ENCODE data around the gene TNFAIP6. TPM values are rescaled to one million over a fixed set of nuclear protein-coding genes. Genes with fewer than 3 reads are reported as not detected.
A peak's percentile ranks its signal among the peaks of the same experiment; 100 is the strongest.

The TNFAIP6 gene
- total RNA-seq, 1 donor from 2014 or later = 1.2 TPM

- Mint-ChIP-seq H3K4me3 (no peak overlapping the region), H3K27me3 (ENCODE audit: low read depth) (no peaks in the 10 kb centered on the region), H3K9me3 (no peaks in the 10 kb centered on the region), H3K36me3 (no peaks in the 10 kb centered on the region), H3K4me1 (peaks cover 4% of the 10 kb centered on the region), H3K27ac (peak overlapping the region; percentile 43)
- no peak for DNase-seq (ENCODE audit: low spot score in 2 of 2, unreplicated experiment in 2 of 2)
- TF ChIP-seq CTCF (IDR thresholded peaks at IDR 0.05; ENCODE audit: unreplicated experiment) = no peak
Measured at GRCh38 chr2:151381266-151381665, 23.9 kb downstream of the TNFAIP6 start.

GRCh38 chr2:151388011-151388410 lies 30.6 kb downstream of the TNFAIP6 start:
- Mint-ChIP-seq H3K4me3 (no peak overlapping the region), H3K36me3 (no peaks in the 10 kb centered on the region)

GRCh38 chr2:151391436-151391835 lies 34.0 kb downstream of the TNFAIP6 start:
- H3K27ac Mint-ChIP-seq = no peak overlapping the region
- no peak for TF ChIP-seq CTCF (IDR thresholded peaks at IDR 0.05; ENCODE audit: unreplicated experiment)
- H3K27me3 Mint-ChIP-seq (ENCODE audit: low read depth) = no peaks in the 10 kb centered on the region
- no peak overlapping the region for H3K4me3 Mint-ChIP-seq
- no peaks in the 10 kb centered on the region for H3K4me1 Mint-ChIP-seq
- no peak for DNase-seq (ENCODE audit: low spot score in 2 of 2, unreplicated experiment in 2 of 2)
- H3K9me3 Mint-ChIP-seq = peaks cover 11% of the 10 kb centered on the region
- H3K36me3 Mint-ChIP-seq = no peaks in the 10 kb centered on the region

More at GRCh38 chr2:151388011-151388410, 30.6 kb downstream of the TNFAIP6 start:
- H3K27ac Mint-ChIP-seq = no peak overlapping the region
- H3K9me3 Mint-ChIP-seq = peaks cover 3% of the 10 kb centered on the region
- no peaks in the 10 kb centered on the region for H3K4me1 Mint-ChIP-seq
- TF ChIP-seq CTCF (IDR thresholded peaks at IDR 0.05; ENCODE audit: unreplicated experiment) = no peak
- H3K27me3 Mint-ChIP-seq (ENCODE audit: low read depth) = no peaks in the 10 kb centered on the region
- DNase-seq (ENCODE audit: low spot score in 2 of 2, unreplicated experiment in 2 of 2) = no peak

GRCh38 chr2:151394509-151394908 lies 37.1 kb downstream of the TNFAIP6 start:
- Mint-ChIP-seq H3K27me3 (ENCODE audit: low read depth) (no peaks in the 10 kb centered on the region), H3K36me3 (no peaks in the 10 kb centered on the region), H3K4me1 (no peaks in the 10 kb centered on the region), H3K9me3 (peaks cover 11% of the 10 kb centered on the region), H3K27ac (no peak overlapping the region), H3K4me3 (no peak overlapping the region)
- TF ChIP-seq CTCF (IDR thresholded peaks at IDR 0.05; ENCODE audit: unreplicated experiment) = no peak
- DNase-seq (ENCODE audit: low spot score in 2 of 2, unreplicated experiment in 2 of 2) = no peak

- Mint-ChIP-seq H3K27me3 (ENCODE audit: low read depth) (no peaks in the 10 kb centered on the region), H3K36me3 (no peaks in the 10 kb centered on the region), H3K9me3 (peaks cover 9% of the 10 kb centered on the region), H3K4me1 (no peaks in the 10 kb centered on the region), H3K4me3 (no peak overlapping the region), H3K27ac (no peak overlapping the region)
- no peak for TF ChIP-seq CTCF (IDR thresholded peaks at IDR 0.05; ENCODE audit: unreplicated experiment)
- DNase-seq (ENCODE audit: low spot score in 2 of 2, unreplicated experiment in 2 of 2) = no peak
Measured at GRCh38 chr2:151395509-151396374, 38.4 kb downstream of the TNFAIP6 start.

All from mesothelial cell of epicardium (in vitro differentiated cells).